ENCODE results near the gene SMR3A. TPM values are rescaled to one million over a fixed set of nuclear protein-coding genes. Genes with fewer than 3 reads are reported as not detected.

The SMR3A gene
- total RNA-seq, 1 experiment from 2014 or later: not detected

- H3K27me3 ChIP-seq (ENCODE audit: low read length): peaks cover 10% of the 10 kb centered on the region
- no peaks in the 10 kb centered on the region for H3K36me3 ChIP-seq (ENCODE audit: low read depth, low read length)
- H4K20me1 ChIP-seq (ENCODE audit: low read length): no peaks in the 10 kb centered on the region
- no peak within 1 kb of the TSS for H3K9ac ChIP-seq (ENCODE audit: low read length)
- DNase-seq: no peak
- intact Hi-C loops (cut with micrococcal nuclease): no loop called here
- H3K79me2 ChIP-seq (ENCODE audit: low read length): no peaks in the 10 kb centered on the region
- H3K27ac ChIP-seq (ENCODE audit: low read length): no peak within 1 kb of the TSS
- H3K4me2 ChIP-seq (ENCODE audit: low read length): no peak within 1 kb of the TSS
- POLR2A ChIA-PET (ENCODE audit: unreplicated experiment): no interaction called here
- no peak within 1 kb of the TSS for H3K4me3 ChIP-seq (ENCODE audit: low read length)
- ATAC-seq: no peak
- H3F3A ChIP-seq (ENCODE audit: low read length, unreplicated experiment): no peaks in the 10 kb centered on the region
- TF ChIP-seq EZH2 (IDR thresholded peaks at IDR 0.05; ENCODE audit: low read length, unreplicated experiment): no peak
- no peak for TF ChIP-seq EZH2phosphoT487 (IDR thresholded peaks at IDR 0.05; ENCODE audit: borderline replicate concordance, low read length)
- H2AFZ ChIP-seq (ENCODE audit: low read length): no peak within 1 kb of the TSS
- H3K4me1 ChIP-seq (ENCODE audit: insufficient read depth, low read length): no peaks in the 10 kb centered on the region
- no TSS peak for BruUV-seq (replicated peaks)
- H3K9me3 ChIP-seq (ENCODE audit: low read length): no peaks in the 10 kb centered on the region
- no peaks in the 10 kb centered on the region for H3K9me2 ChIP-seq (replicated peaks; ENCODE audit: low read length)
- CTCF ChIA-PET: no interaction called here
Measured at GRCh38 chr4:70382691-70383181, 22.2 kb downstream of the SMR3A start, which contains the start of gene SMR3B. Gene SMR3B (plus strand): TSS chr4:70383131. CDS start chr4:70384511, 1,380 bp downstream.

- no peaks in the 10 kb centered on the region for H3K9me2 ChIP-seq (replicated peaks; ENCODE audit: low read length)
- H3K4me1 ChIP-seq (ENCODE audit: insufficient read depth, low read length): no peaks in the 10 kb centered on the region
- H3K9me3 ChIP-seq (ENCODE audit: low read length): no peaks in the 10 kb centered on the region
- H3K79me2 ChIP-seq (ENCODE audit: low read length): no peaks in the 10 kb centered on the region
- ChIA-PET POLR2A (ENCODE audit: unreplicated experiment) (no interaction called here), CTCF (no interaction called here)
- no peak overlapping the region for H3K27ac ChIP-seq (ENCODE audit: low read length)
- no peaks in the 10 kb centered on the region for H3F3A ChIP-seq (ENCODE audit: low read length, unreplicated experiment)
- BruUV-seq (replicated peaks): no TSS peak
- no peaks in the 10 kb centered on the region for H3K36me3 ChIP-seq (ENCODE audit: low read depth, low read length)
- intact Hi-C loops (cut with micrococcal nuclease): no loop called here
- ATAC-seq (no peak), DNase-seq (no peak)
- H3K4me3 ChIP-seq (ENCODE audit: low read length): no peak overlapping the region
- no peak overlapping the region for H2AFZ ChIP-seq (ENCODE audit: low read length)
- TF ChIP-seq EZH2phosphoT487 (IDR thresholded peaks at IDR 0.05; ENCODE audit: borderline replicate concordance, low read length) (no peak), EZH2 (IDR thresholded peaks at IDR 0.05; ENCODE audit: low read length, unreplicated experiment) (no peak), CTCF (conservative IDR thresholded peaks at IDR 0.05; ENCODE audit: low read depth, low read length) (no peak)
- H3K9ac ChIP-seq (ENCODE audit: low read length): no peak overlapping the region
- H4K20me1 ChIP-seq (ENCODE audit: low read length): no peaks in the 10 kb centered on the region
- H3K4me2 ChIP-seq (ENCODE audit: low read length): no peak overlapping the region
- H3K27me3 ChIP-seq (ENCODE audit: low read length): peaks cover 7% of the 10 kb centered on the region; the same call in 1 of the 2 replicates
Measured at GRCh38 chr4:70392057-70392776, 31.7 kb downstream of the SMR3A start.

- Histone ChIP-seq H3K4me2 (ENCODE audit: low read length) (no peak within 1 kb of the TSS), H3K9me3 (ENCODE audit: low read length) (no peaks in the 10 kb centered on the region), H3K27me3 (ENCODE audit: low read length) (0 out of 2 replicates have a peak, but pooled peaks cover 4% of the 10 kb centered on the region), H3K27ac (ENCODE audit: low read length) (no peak within 1 kb of the TSS), H3K9ac (ENCODE audit: low read length) (no peak within 1 kb of the TSS), H3F3A (ENCODE audit: low read length, unreplicated experiment) (no peaks in the 10 kb centered on the region), H4K20me1 (ENCODE audit: low read length) (no peaks in the 10 kb centered on the region), H3K9me2 (replicated peaks; ENCODE audit: low read length) (no peaks in the 10 kb centered on the region), H3K4me3 (ENCODE audit: low read length) (no peak within 1 kb of the TSS), H3K4me1 (ENCODE audit: insufficient read depth, low read length) (no peaks in the 10 kb centered on the region), H2AFZ (ENCODE audit: low read length) (no peak within 1 kb of the TSS), H3K79me2 (ENCODE audit: low read length) (no peaks in the 10 kb centered on the region), H3K36me3 (ENCODE audit: low read depth, low read length) (no peaks in the 10 kb centered on the region)
- no peak for TF ChIP-seq EZH2phosphoT487 (IDR thresholded peaks at IDR 0.05; ENCODE audit: borderline replicate concordance, low read length)
- TF ChIP-seq CTCF (conservative IDR thresholded peaks at IDR 0.05; ENCODE audit: low read depth, low read length): no peak
- no peak for TF ChIP-seq EZH2 (IDR thresholded peaks at IDR 0.05; ENCODE audit: low read length, unreplicated experiment)
- DNase-seq (no peak), ATAC-seq (no peak)
- CTCF ChIA-PET: no interaction called here
- BruUV-seq (replicated peaks): no TSS peak
- POLR2A ChIA-PET (ENCODE audit: unreplicated experiment): no interaction called here
- intact Hi-C loops (cut with micrococcal nuclease): no loop called here
Measured at GRCh38 chr4:70397580-70397979, 37.0 kb downstream of the SMR3A start, which contains the start of gene OPRPN. Gene OPRPN (plus strand): TSS chr4:70397940. CDS start chr4:70399286, 1,346 bp downstream.

Measured in PC-3 (cell line).